ENCODE measurements around the gene ALG14.

The ALG14 gene

GRCh38 chr1:95007687-95008086 lies 65.1 kb downstream of the ALG14 start:
- no peak overlapping the region for H3K4me3 ChIP-seq (ENCODE audit: low read depth in 1 of 2, low read length in 1 of 2)
- no peak overlapping the region for H3K27ac ChIP-seq
- H3K4me1 ChIP-seq (ENCODE audit: control insufficient read depth in 1 of 2, insufficient read depth in 1 of 2, low read depth in 1 of 2, low read length in 1 of 2): no peaks in the 10 kb centered on the region
- TF ChIP-seq CTCF (IDR thresholded peaks at IDR 0.05): no peak
- no peaks in the 10 kb centered on the region for H3K27me3 ChIP-seq
- no peaks in the 10 kb centered on the region for H3K36me3 ChIP-seq
- no peaks in the 10 kb centered on the region for H3K9me3 ChIP-seq

GRCh38 chr1:95006681-95007080 lies 66.1 kb downstream of the ALG14 start:
- no peak overlapping the region for H3K27ac ChIP-seq
- no peak overlapping the region for H3K4me3 ChIP-seq (ENCODE audit: low read depth in 1 of 2, low read length in 1 of 2)
- no peaks in the 10 kb centered on the region for H3K27me3 ChIP-seq
- no peak for TF ChIP-seq CTCF (IDR thresholded peaks at IDR 0.05)
- no peaks in the 10 kb centered on the region for H3K4me1 ChIP-seq (ENCODE audit: control insufficient read depth in 1 of 2, insufficient read depth in 1 of 2, low read depth in 1 of 2, low read length in 1 of 2)
- H3K36me3 ChIP-seq: no peaks in the 10 kb centered on the region
- no peaks in the 10 kb centered on the region for H3K9me3 ChIP-seq

- H3K27ac ChIP-seq: no peak overlapping the region
These were observed 67.2 kb downstream of the ALG14 start for GRCh38 chr1:95005584-95005983.

GRCh38 chr1:95004013-95004412 lies 68.7 kb downstream of the ALG14 start:
- no peak for TF ChIP-seq CTCF (IDR thresholded peaks at IDR 0.05)
- no peaks in the 10 kb centered on the region for H3K9me3 ChIP-seq
- no peak overlapping the region for H3K27ac ChIP-seq
- no peaks in the 10 kb centered on the region for H3K27me3 ChIP-seq
- no peak overlapping the region for H3K4me3 ChIP-seq (ENCODE audit: low read depth in 1 of 2, low read length in 1 of 2)
- no peaks in the 10 kb centered on the region for H3K36me3 ChIP-seq
- no peaks in the 10 kb centered on the region for H3K4me1 ChIP-seq (ENCODE audit: control insufficient read depth in 1 of 2, insufficient read depth in 1 of 2, low read depth in 1 of 2, low read length in 1 of 2)

More at GRCh38 chr1:95005584-95005983, 67.2 kb downstream of the ALG14 start:
- TF ChIP-seq CTCF (IDR thresholded peaks at IDR 0.05): no peak
- H3K4me3 ChIP-seq (ENCODE audit: low read depth in 1 of 2, low read length in 1 of 2): no peak overlapping the region
- H3K36me3 ChIP-seq: no peaks in the 10 kb centered on the region
- no peaks in the 10 kb centered on the region for H3K9me3 ChIP-seq
- no peaks in the 10 kb centered on the region for H3K27me3 ChIP-seq
- no peaks in the 10 kb centered on the region for H3K4me1 ChIP-seq (ENCODE audit: control insufficient read depth in 1 of 2, insufficient read depth in 1 of 2, low read depth in 1 of 2, low read length in 1 of 2)

GRCh38 chr1:95003433-95003738 lies 69.4 kb downstream of the ALG14 start:
- no peaks in the 10 kb centered on the region for H3K9me3 ChIP-seq
- no peaks in the 10 kb centered on the region for H3K4me1 ChIP-seq (ENCODE audit: control insufficient read depth in 1 of 2, insufficient read depth in 1 of 2, low read depth in 1 of 2, low read length in 1 of 2)
- no peaks in the 10 kb centered on the region for H3K27me3 ChIP-seq
- TF ChIP-seq CTCF (IDR thresholded peaks at IDR 0.05): no peak
- no peak overlapping the region for H3K27ac ChIP-seq
- no peak overlapping the region for H3K4me3 ChIP-seq (ENCODE audit: low read depth in 1 of 2, low read length in 1 of 2)
- H3K36me3 ChIP-seq: no peaks in the 10 kb centered on the region
